GM19372 (cell line): ENCODE data around the gene CLDN7.
A peak's percentile ranks its signal among the peaks of the same experiment; 100 is the strongest.

Experiments used
- ATAC-seq: cut with Tn5 transposase; IDR thresholded peaks from one replicate; pipeline ENCODE4 v1.9.1; 2021; ENCODE audit warnings: mild to moderate bottlenecking, low read depth, moderate library complexity; ENCODE audit not compliant: unreplicated experiment

CLDN7 gene

GRCh38 chr17:7289256-7290032 lies 27.2 kb upstream of the CLDN7 start:
- no peak for ATAC-seq

- no peak for ATAC-seq
Measured at GRCh38 chr17:7285679-7286078, 23.4 kb upstream of the CLDN7 start.

- ATAC-seq = no peak
Measured at GRCh38 chr17:7284911-7285310, 22.6 kb upstream of the CLDN7 start.

GRCh38 chr17:7283471-7284216 lies 21.4 kb upstream of the CLDN7 start:
- no peak for ATAC-seq

- ATAC-seq = no peak
Measured at GRCh38 chr17:7282752-7283321, 20.6 kb upstream of the CLDN7 start.

GRCh38 chr17:7281953-7282751 lies 19.9 kb upstream of the CLDN7 start:
- ATAC-seq = no peak

GRCh38 chr17:7281074-7281952 lies 19.0 kb upstream of the CLDN7 start, which contains the start of gene SLC2A4:
TSS of gene SLC2A4 (plus strand) at chr17:7281718. CDS start at chr17:7281935, 217 bp downstream.
- peak; percentile 68 for ATAC-seq

- ATAC-seq = peak; percentile 42
Measured at GRCh38 chr17:7280519-7281073, 18.3 kb upstream of the CLDN7 start.

GRCh38 chr17:7279448-7279847 lies 17.2 kb upstream of the CLDN7 start:
- ATAC-seq = no peak

GRCh38 chr17:7266784-7267183 lies 4.5 kb upstream of the CLDN7 start:
- ATAC-seq = no peak

- ATAC-seq = no peak
Measured at GRCh38 chr17:7263801-7264078, 1.5 kb upstream of the CLDN7 start.

GRCh38 chr17:7262935-7263800 lies 890 bp upstream of the CLDN7 start:
- ATAC-seq = no peak

- ATAC-seq = no peak
Measured at GRCh38 chr17:7261379-7262191, 693 bp downstream of the CLDN7 start.

- no peak for ATAC-seq
Measured at GRCh38 chr17:7260651-7261378, 1.5 kb downstream of the CLDN7 start.

- no peak for ATAC-seq
Measured at GRCh38 chr17:7260151-7260550, 2.1 kb downstream of the CLDN7 start.

GRCh38 chr17:7259555-7259889 lies 2.8 kb downstream of the CLDN7 start:
- ATAC-seq = no peak
